ENCODE measurements around the gene ARHGEF6.

Gene ARHGEF6

DNA sequence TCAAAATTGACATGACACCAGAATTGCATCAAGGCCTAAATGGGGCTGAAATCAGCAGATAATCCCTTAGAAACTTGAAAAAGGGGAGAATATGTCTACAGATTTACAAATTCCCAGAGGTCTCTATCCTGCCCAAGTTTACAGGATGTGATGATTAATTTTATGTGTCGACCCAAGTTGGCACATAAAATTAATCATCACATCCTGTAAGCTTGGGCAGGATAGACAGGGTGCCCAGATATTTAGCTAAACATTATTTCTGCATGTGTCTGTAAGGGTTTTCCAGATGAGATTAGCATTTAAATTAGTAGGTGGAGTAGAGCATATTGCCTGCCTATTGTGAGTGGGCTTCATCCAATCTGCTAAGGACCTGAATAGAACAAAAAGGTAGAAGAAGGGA, 52.3 kb downstream of the ARHGEF6 start:
- Histone ChIP-seq H3K4me1 (ENCODE audit: control insufficient read depth, low read length) (peaks cover 17% of the 10 kb centered on the region), H3K36me3 (ENCODE audit: control insufficient read depth, low read length) (peaks cover 6% of the 10 kb centered on the region), H3K4me2 (ENCODE audit: low read length) (no peak overlapping the region), H3K9me3 (ENCODE audit: control insufficient read depth, insufficient read depth, low read length) (no peaks in the 10 kb centered on the region), H3K79me2 (ENCODE audit: control insufficient read depth, low read length) (no peaks in the 10 kb centered on the region), H3K27me3 (ENCODE audit: control insufficient read depth, low read length) (no peaks in the 10 kb centered on the region), H3K9me2 (replicated peaks; ENCODE audit: control insufficient read depth, low read length) (no peaks in the 10 kb centered on the region), H3K27ac (ENCODE audit: low read depth, low read length) (no peak overlapping the region), H4K20me1 (ENCODE audit: control insufficient read depth, insufficient read depth, low read depth, low read length) (no peaks in the 10 kb centered on the region), H3F3A (ENCODE audit: control insufficient read depth, insufficient read depth) (no peaks in the 10 kb centered on the region), H3K4me3 (ENCODE audit: low read length) (no peak overlapping the region)
- no peak for TF ChIP-seq EZH2phosphoT487 (IDR thresholded peaks at IDR 0.05; ENCODE audit: borderline replicate concordance, low read length)
- TF ChIP-seq, protein P1, sequence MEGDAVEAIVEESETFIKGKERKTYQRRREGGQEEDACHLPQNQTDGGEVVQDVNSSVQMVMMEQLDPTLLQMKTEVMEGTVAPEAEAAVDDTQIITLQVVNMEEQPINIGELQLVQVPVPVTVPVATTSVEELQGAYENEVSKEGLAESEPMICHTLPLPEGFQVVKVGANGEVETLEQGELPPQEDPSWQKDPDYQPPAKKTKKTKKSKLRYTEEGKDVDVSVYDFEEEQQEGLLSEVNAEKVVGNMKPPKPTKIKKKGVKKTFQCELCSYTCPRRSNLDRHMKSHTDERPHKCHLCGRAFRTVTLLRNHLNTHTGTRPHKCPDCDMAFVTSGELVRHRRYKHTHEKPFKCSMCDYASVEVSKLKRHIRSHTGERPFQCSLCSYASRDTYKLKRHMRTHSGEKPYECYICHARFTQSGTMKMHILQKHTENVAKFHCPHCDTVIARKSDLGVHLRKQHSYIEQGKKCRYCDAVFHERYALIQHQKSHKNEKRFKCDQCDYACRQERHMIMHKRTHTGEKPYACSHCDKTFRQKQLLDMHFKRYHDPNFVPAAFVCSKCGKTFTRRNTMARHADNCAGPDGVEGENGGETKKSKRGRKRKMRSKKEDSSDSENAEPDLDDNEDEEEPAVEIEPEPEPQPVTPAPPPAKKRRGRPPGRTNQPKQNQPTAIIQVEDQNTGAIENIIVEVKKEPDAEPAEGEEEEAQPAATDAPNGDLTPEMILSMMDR (IDR thresholded peaks at IDR 0.05; ENCODE audit: low read depth, low read length, poor library complexity, severe bottlenecking), result no peak

DNA sequence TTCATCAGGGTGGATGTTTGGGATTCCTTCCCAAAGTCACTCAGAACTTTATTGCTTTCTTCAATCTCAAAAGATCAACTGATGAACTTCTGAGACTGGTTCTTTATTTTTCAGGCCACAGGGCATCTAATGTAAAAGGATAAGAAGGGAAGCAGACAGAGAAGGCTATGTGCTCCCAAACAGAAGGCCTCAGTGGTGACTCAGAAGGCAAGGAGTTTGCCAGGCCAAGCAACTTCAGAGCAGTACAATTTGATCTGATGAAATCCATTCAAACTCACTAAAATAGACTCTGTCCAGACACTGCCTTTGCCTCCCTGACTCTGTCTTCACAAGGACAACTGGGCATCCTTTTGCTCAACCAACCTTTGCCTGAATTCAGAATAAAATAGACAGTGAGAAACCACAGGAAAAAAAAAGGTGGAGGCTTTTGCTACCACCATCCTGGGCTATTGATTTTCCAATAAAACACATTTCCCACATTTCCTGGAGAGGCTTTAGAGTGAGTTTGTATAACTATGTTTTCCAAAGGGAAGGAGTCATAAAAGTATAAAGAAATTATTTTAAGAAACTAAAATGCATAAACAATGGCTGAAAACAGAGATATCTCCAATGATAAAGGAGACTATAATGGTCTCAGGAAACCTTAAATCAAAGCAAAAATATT, 55.2 kb downstream of the ARHGEF6 start:
- no peak overlapping the region for H3K4me3 ChIP-seq (ENCODE audit: low read length)

DNA sequence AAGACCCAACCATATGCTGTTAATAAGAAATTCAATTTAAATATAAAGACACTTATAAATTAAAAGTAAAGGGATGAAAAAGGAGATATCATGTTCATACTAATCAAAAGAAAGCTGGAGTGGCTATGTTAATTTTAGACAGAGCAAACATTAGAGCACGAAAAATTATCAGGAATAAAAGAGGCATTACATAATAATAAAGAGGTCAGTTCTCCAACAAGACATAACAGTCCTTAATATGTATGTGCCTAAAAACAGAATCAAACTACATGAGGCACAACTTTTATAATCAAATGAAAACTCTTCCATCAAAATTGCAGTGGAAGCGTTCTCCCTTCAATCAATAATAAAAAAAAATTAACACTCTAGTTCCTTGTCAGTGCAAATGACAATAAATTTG, 62.6 kb downstream of the ARHGEF6 start:
- peaks cover 8% of the 10 kb centered on the region for H3K36me3 ChIP-seq (ENCODE audit: control insufficient read depth, low read length)

More for the DNA sequence above, 55.2 kb downstream of the ARHGEF6 start:
- H3F3A ChIP-seq (ENCODE audit: control insufficient read depth, insufficient read depth), result no peaks in the 10 kb centered on the region
- H4K20me1 ChIP-seq (ENCODE audit: control insufficient read depth, insufficient read depth, low read depth, low read length), result no peaks in the 10 kb centered on the region
- no peaks in the 10 kb centered on the region; the same call in 1 of the 2 replicates for H3K36me3 ChIP-seq (ENCODE audit: control insufficient read depth, low read length)
- TF ChIP-seq, protein P1 (IDR thresholded peaks at IDR 0.05; ENCODE audit: low read depth, low read length, poor library complexity, severe bottlenecking), result no peak
- TF ChIP-seq EZH2phosphoT487 (IDR thresholded peaks at IDR 0.05; ENCODE audit: borderline replicate concordance, low read length), result no peak
- no peaks in the 10 kb centered on the region for H3K9me2 ChIP-seq (replicated peaks; ENCODE audit: control insufficient read depth, low read length)
- no peaks in the 10 kb centered on the region for H3K27me3 ChIP-seq (ENCODE audit: control insufficient read depth, low read length)
- peaks cover 17% of the 10 kb centered on the region for H3K4me1 ChIP-seq (ENCODE audit: control insufficient read depth, low read length)
- no peaks in the 10 kb centered on the region for H3K9me3 ChIP-seq (ENCODE audit: control insufficient read depth, insufficient read depth, low read length)
- H3K4me2 ChIP-seq (ENCODE audit: low read length), result no peak overlapping the region
- H3K27ac ChIP-seq (ENCODE audit: low read depth, low read length), result no peak overlapping the region
- no peaks in the 10 kb centered on the region for H3K79me2 ChIP-seq (ENCODE audit: control insufficient read depth, low read length)

More for the DNA sequence above, 62.6 kb downstream of the ARHGEF6 start:
- TF ChIP-seq EZH2phosphoT487 (IDR thresholded peaks at IDR 0.05; ENCODE audit: borderline replicate concordance, low read length), result no peak
- TF ChIP-seq, protein P1 (IDR thresholded peaks at IDR 0.05; ENCODE audit: low read depth, low read length, poor library complexity, severe bottlenecking), result no peak
- H3K27ac ChIP-seq (ENCODE audit: low read depth, low read length), result no peak overlapping the region
- no peak overlapping the region for H3K4me2 ChIP-seq (ENCODE audit: low read length)
- H3K4me3 ChIP-seq (ENCODE audit: low read length), result no peak overlapping the region
- no peaks in the 10 kb centered on the region for H3F3A ChIP-seq (ENCODE audit: control insufficient read depth, insufficient read depth)
- H3K4me1 ChIP-seq (ENCODE audit: control insufficient read depth, low read length), result peaks cover 26% of the 10 kb centered on the region
- H3K27me3 ChIP-seq (ENCODE audit: control insufficient read depth, low read length), result no peaks in the 10 kb centered on the region
- H3K79me2 ChIP-seq (ENCODE audit: control insufficient read depth, low read length), result no peaks in the 10 kb centered on the region
- H4K20me1 ChIP-seq (ENCODE audit: control insufficient read depth, insufficient read depth, low read depth, low read length), result no peaks in the 10 kb centered on the region
- no peaks in the 10 kb centered on the region for H3K9me3 ChIP-seq (ENCODE audit: control insufficient read depth, insufficient read depth, low read length)
- no peaks in the 10 kb centered on the region for H3K9me2 ChIP-seq (replicated peaks; ENCODE audit: control insufficient read depth, low read length)
